Type B pancreatic cell (in vitro differentiated cells): ENCODE data around the gene EIF5A. TPM values are rescaled to one million over a fixed set of nuclear protein-coding genes. Genes with fewer than 3 reads are reported as not detected.

ENCODE experiments used
- DNase-seq: peaks from one replicate; pipeline ENCODE4 v3.0.0; 2021; ENCODE audit warnings: mixed read lengths; ENCODE audit not compliant: unreplicated experiment; ENCODE audit errors: extremely low spot score
- H3K27ac Mint-ChIP-seq: 2 replicates; pipeline ENCODE4 v1.8.0; 2021; ENCODE audit warnings: mild to moderate bottlenecking, mixed read lengths
- H3K27me3 Mint-ChIP-seq: 2 replicates; pipeline ENCODE4 v1.8.0; 2021; ENCODE audit warnings: mixed read lengths
- H3K36me3 Mint-ChIP-seq: 2 replicates; pipeline ENCODE4 v1.8.0; 2021; ENCODE audit warnings: mixed read lengths
- H3K4me1 Mint-ChIP-seq: one replicate; pipeline ENCODE4 v1.8.0; 2021; ENCODE audit warnings: mixed read lengths; ENCODE audit not compliant: unreplicated experiment
- H3K4me3 Mint-ChIP-seq: 2 replicates; pipeline ENCODE4 v1.8.0; 2021; ENCODE audit warnings: mild to moderate bottlenecking, mixed read lengths
- H3K9me3 Mint-ChIP-seq: 2 replicates; pipeline ENCODE4 v1.8.0; 2021; ENCODE audit warnings: mixed read lengths
- total RNA-seq: library from RNA; stranded (reverse); gene quantifications from 2 replicates; pipeline ENCODE4 v1.2.1, GENCODE V29; 2021; ENCODE audit warnings: low replicate concordance
- TF ChIP-seq, protein P1 (sequence below): fragments of 200-600 bp; sonication (generic); conservative IDR thresholded peaks from 2 replicates; pipeline ENCODE4 v1.5.0; 2021; ENCODE audit warnings: antibody characterized with exemption, mild to moderate bottlenecking

The EIF5A gene
- total RNA-seq, 1 donor from 2014 or later, result 454 TPM

DNA sequence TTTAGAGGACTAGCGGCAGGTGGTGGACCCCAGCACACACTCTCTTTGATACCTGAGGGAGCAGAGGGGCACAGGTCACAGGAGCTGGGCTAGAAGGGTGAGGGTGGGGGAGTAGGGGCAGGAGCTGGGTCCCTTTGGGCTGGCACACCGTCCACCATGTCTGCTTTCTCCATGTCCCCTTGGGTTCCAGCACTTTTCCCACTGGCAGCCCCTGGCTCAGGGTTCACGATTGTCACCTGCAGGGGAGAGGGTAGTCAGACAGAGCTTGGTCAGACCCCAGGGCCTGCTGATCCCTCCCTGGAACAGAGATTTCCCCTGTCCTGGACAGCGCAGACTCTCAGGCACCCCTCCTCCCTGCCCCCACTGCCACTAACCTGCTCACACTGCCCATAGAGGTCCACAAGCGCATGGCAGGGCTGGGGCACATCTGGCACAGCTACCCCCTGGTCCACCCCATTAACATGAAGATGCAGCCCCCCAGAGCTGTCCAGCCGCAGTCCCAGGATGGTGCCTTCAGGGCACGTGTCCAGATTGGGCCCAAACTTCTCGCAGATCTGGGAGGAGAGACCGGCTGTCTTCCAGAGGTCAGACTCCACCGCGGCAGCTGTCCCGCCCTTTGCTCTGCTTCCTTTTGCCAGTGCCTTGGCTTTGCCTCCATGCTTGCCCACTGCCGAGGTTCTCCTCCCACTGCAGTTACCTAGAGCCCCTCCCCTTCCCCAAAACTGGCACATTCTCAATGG, 10.9 kb downstream of the EIF5A start:
- Mint-ChIP-seq H3K4me3 (peak overlapping the region; percentile 57), H3K27ac (peak overlapping the region; percentile 75), H3K36me3 (peaks cover 10% of the 10 kb centered on the region), H3K4me1 (peaks cover 10% of the 10 kb centered on the region), H3K27me3 (no peaks in the 10 kb centered on the region), H3K9me3 (no peaks in the 10 kb centered on the region)
- no peak for DNase-seq
- TF ChIP-seq, protein P1, sequence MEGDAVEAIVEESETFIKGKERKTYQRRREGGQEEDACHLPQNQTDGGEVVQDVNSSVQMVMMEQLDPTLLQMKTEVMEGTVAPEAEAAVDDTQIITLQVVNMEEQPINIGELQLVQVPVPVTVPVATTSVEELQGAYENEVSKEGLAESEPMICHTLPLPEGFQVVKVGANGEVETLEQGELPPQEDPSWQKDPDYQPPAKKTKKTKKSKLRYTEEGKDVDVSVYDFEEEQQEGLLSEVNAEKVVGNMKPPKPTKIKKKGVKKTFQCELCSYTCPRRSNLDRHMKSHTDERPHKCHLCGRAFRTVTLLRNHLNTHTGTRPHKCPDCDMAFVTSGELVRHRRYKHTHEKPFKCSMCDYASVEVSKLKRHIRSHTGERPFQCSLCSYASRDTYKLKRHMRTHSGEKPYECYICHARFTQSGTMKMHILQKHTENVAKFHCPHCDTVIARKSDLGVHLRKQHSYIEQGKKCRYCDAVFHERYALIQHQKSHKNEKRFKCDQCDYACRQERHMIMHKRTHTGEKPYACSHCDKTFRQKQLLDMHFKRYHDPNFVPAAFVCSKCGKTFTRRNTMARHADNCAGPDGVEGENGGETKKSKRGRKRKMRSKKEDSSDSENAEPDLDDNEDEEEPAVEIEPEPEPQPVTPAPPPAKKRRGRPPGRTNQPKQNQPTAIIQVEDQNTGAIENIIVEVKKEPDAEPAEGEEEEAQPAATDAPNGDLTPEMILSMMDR, result no peak

DNA sequence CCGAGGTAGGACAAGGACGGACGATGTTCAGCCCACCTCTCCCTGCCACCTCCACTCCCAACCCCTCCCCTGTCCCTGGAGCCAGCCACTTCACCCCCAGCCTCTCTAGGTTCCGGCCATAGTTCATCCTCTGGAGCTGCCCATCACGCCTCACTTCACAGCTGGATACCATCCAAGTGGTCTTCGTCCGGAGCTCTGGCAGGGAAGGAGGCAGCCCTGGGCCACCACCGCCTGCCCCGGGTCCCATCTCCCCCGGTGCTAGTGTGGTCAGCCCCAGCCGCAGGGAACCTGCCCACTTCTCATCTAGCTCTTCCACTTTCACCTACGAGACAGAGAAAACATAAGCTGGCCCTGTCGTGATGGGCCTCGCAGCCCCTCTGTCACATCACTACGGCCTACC, 14.0 kb downstream of the EIF5A start:
- H3K27ac Mint-ChIP-seq, result no peak overlapping the region
- no peaks in the 10 kb centered on the region for H3K9me3 Mint-ChIP-seq
- DNase-seq, result no peak
- H3K4me3 Mint-ChIP-seq, result no peak overlapping the region
- TF ChIP-seq, protein P1, result no peak
- no peaks in the 10 kb centered on the region for H3K27me3 Mint-ChIP-seq
- no peaks in the 10 kb centered on the region for H3K4me1 Mint-ChIP-seq
- peaks cover 4% of the 10 kb centered on the region for H3K36me3 Mint-ChIP-seq

DNA sequence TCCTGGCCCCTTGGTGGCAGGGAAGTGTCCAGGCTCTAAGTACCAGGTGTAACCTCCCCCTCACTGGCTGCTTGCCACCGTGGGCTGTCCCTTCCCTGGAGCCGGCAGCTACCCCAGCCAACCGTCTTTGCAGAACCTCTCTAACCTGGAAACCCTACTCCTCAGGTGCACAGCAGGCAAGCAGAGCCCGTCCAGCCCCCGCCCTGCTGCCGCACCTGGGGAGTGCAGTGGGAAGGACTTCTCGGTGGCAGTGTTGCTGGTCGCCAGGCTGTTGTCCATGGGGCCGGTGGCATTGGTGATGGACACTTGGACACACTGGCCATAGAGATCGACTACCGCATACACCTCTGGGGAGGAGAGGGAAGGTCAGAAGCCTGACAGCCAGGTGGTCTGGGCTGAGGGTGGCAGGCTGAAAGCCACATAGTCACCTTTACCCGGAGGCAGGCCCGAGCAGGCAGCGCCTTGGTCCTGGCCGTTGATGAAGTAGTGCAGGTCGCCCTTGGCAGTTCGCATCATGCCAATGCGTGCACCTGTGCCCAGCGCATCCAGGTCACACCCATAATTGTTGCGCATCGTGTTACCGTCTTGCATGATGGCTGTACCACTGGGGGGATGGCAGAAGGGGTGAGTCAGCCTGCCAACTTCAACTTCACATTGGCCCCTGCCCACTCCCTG, 15.2 kb downstream of the EIF5A start:
- H3K36me3 Mint-ChIP-seq, result peaks cover 3% of the 10 kb centered on the region
- no peaks in the 10 kb centered on the region for H3K9me3 Mint-ChIP-seq
- no peak overlapping the region for H3K27ac Mint-ChIP-seq
- TF ChIP-seq, protein P1, result no peak
- H3K4me1 Mint-ChIP-seq, result peaks cover 3% of the 10 kb centered on the region
- DNase-seq, result no peak
- H3K4me3 Mint-ChIP-seq, result no peak overlapping the region
- H3K27me3 Mint-ChIP-seq, result no peaks in the 10 kb centered on the region

DNA sequence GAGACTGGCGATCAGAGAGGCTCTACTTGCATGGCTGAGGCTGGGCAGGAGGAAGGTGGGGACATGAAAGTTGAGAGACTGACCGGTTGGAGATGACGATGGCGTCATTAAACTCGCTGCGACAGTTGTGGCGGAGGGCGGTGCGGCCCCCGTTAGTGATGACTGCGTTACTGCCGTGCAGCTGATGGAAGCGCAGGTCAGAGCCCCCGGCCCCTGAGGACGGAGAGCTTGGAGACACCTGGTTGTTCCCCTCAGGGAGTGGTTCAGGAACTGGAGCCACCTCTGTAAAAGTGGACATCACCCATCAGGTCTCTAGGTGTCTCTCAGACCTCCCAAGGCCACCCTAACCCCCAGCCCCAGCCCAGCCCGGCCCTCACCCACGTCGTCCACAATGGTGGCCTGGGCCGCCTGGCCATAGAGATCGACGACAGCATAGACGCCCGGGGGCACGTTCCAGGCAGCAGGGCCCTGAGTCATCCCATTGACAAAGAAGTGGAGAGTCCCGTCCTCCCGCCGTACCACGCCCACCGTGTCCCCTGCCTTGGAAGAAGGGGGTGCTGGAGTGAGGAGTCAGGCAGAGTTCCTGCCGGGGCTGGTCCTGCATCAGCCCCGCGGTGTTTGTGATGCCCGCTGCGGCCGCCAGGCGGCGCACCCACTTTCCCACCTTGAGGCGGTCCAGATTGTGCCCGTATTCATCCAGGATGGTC, 16.5 kb downstream of the EIF5A start:
- Mint-ChIP-seq H3K36me3 (peaks cover 3% of the 10 kb centered on the region), H3K27me3 (no peaks in the 10 kb centered on the region), H3K27ac (no peak overlapping the region), H3K9me3 (no peaks in the 10 kb centered on the region), H3K4me3 (no peak overlapping the region), H3K4me1 (peaks cover 15% of the 10 kb centered on the region)
- no peak for DNase-seq
- TF ChIP-seq, protein P1, result peak; percentile 90

DNA sequence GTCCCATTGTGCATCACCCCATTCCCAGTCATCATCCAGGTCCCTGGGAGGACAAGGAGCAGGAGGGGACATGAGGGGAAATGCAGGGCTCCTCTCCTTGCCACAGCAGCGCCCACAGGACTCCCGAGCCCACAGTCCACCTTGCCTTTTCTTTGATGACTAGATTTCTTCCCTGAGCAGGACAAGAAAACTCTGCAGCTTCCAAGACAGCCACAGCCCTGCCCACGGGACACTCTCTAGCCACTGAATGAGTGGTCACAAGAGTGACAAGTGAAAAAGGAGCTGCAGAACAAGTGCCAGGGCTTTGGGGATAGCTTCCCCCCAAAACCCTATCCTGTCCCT, 17.0 kb downstream of the EIF5A start:
- Mint-ChIP-seq H3K27me3 (no peaks in the 10 kb centered on the region), H3K4me3 (no peak overlapping the region), H3K36me3 (peaks cover 3% of the 10 kb centered on the region), H3K9me3 (no peaks in the 10 kb centered on the region), H3K27ac (no peak overlapping the region), H3K4me1 (peaks cover 15% of the 10 kb centered on the region)
- TF ChIP-seq, protein P1, result no peak
- no peak for DNase-seq
